Natural killer cell (primary cell): ENCODE results near the gene ELFN1. TPM values are rescaled to one million over a fixed set of nuclear protein-coding genes. Genes with fewer than 3 reads are reported as not detected.

ENCODE experiments used
- ATAC-seq, 3 donors: fragments of 150-1000 bp in 2 of 3; fragments of 200-7000 bp in 1 of 3; cut with Tn5 transposase; 1 replicate in 1 of 3; 2 replicates in 2 of 3; pipeline ENCODE4 v1.10.0; 2021; ENCODE audit warnings: mild to moderate bottlenecking in 2 of 3, moderate library complexity in 2 of 3
- DNase-seq, 2 donors: peaks; one replicate each; pipeline versions ENCODE4 v3.0.0 to v3.0.0-alpha.2; 2013 to 2021; ENCODE audit warnings: mixed read lengths in 1 of 2
- H3K27ac ChIP-seq: one replicate; pipeline ENCODE4 v1.5.1; 2013; ENCODE audit warnings: mild to moderate bottlenecking, low read length
- H3K27me3 ChIP-seq: one replicate; pipeline ENCODE4 v1.6.1; 2013; ENCODE audit warnings: low read length; ENCODE audit not compliant: control insufficient read depth, insufficient read depth
- H3K36me3 ChIP-seq: one replicate; pipeline ENCODE4 v1.6.1; 2013; ENCODE audit warnings: low read length; ENCODE audit not compliant: control insufficient read depth, insufficient read depth
- H3K4me1 ChIP-seq: one replicate; pipeline ENCODE4 v1.6.1; 2013; ENCODE audit warnings: low read length; ENCODE audit not compliant: control insufficient read depth, insufficient read depth
- H3K4me3 ChIP-seq: one replicate; pipeline ENCODE4 v1.5.1; 2013; ENCODE audit warnings: low read length
- H3K9me3 ChIP-seq: one replicate; pipeline ENCODE4 v1.6.1; 2013; ENCODE audit warnings: low read length; ENCODE audit not compliant: control insufficient read depth, insufficient read depth
- H3K27ac Mint-ChIP-seq, 2 donors: one replicate each; pipeline ENCODE4 v1.8.0; 2022; ENCODE audit warnings: mild to moderate bottlenecking in 2 of 2, mixed read lengths in 2 of 2, moderate library complexity in 1 of 2
- H3K27me3 Mint-ChIP-seq, 2 donors: one replicate each; pipeline ENCODE4 v1.8.0; 2022; ENCODE audit warnings: low read depth in 2 of 2, mixed read lengths in 2 of 2
- H3K36me3 Mint-ChIP-seq: one replicate; pipeline ENCODE4 v1.8.0; 2022; ENCODE audit warnings: mixed read lengths
- H3K4me1 Mint-ChIP-seq, 2 donors: one replicate each; pipeline ENCODE4 v1.8.0; 2022; ENCODE audit warnings: mixed read lengths in 2 of 2
- H3K4me3 Mint-ChIP-seq: one replicate; pipeline ENCODE4 v1.8.0; 2022; ENCODE audit warnings: mild to moderate bottlenecking, moderate library complexity, mixed read lengths
- H3K9me3 Mint-ChIP-seq, 2 donors: one replicate each; pipeline ENCODE4 v1.8.0; 2022; ENCODE audit warnings: mixed read lengths in 2 of 2
- CTCF ChIP-seq: fragments of 200-600 bp; IDR thresholded peaks from one replicate; pipeline ENCODE4 v1.8.0; 2022; ENCODE audit warnings: antibody characterized with exemption
- WGBS: methylation state at CpG from one replicate; pipeline ENCODE4 v1.1.7; 2013; ENCODE audit warnings: missing lambda C conversion rate; ENCODE audit not compliant: insufficient coverage; 5-methylcytosine and 5-hydroxymethylcytosine counted together
- intact Hi-C: fragments of 100-400 bp; cut with micrococcal nuclease; formaldehyde crosslinking; loops from one replicate; pipeline ENCODE4 v1.14.2; 2022
- total RNA-seq, 4 donors: library from RNA; stranded (reverse); fragments of 120-200 nt in 1 of 4; gene quantifications; one replicate each; pipeline versions ENCODE4 v1.2.3 to v1.2.4, GENCODE V29; 2013 to 2022

ELFN1 gene
- total RNA-seq, 3 donors from 2014 or later (not counting 1 experiment from before 2014, with no cell fraction given): 0.30 to 0.45 TPM; not detected in 1

GRCh38 chr7:1640376-1641172 is 29.5 kb upstream of the ELFN1 start:
- Mint-ChIP-seq H3K4me1 (no peaks in the 10 kb centered on the region), H3K36me3 (peaks cover 6% of the 10 kb centered on the region), H3K9me3 (peaks cover 4% of the 10 kb centered on the region in 2 donors), H3K4me3 (no peak overlapping the region), H3K27me3 (peaks cover 0 to 5% of the 10 kb centered on the region in 2 donors), H3K27ac (no peak overlapping the region)
- DNase-seq (no peak), ATAC-seq (no peak)
- no peak overlapping the region for H3K27ac ChIP-seq
- no peaks in the 10 kb centered on the region for H3K36me3 ChIP-seq
- no peak for TF ChIP-seq CTCF
- H3K4me1 ChIP-seq: no peaks in the 10 kb centered on the region
- intact Hi-C loops: no loop called here
- H3K27me3 ChIP-seq: no peaks in the 10 kb centered on the region
- H3K9me3 ChIP-seq: peaks cover 17% of the 10 kb centered on the region
- H3K4me3 ChIP-seq: no peak overlapping the region
- WGBS: 84% methylated on average over 21 of the region's 21 CpGs

- Histone ChIP-seq H3K4me1 (no peaks in the 10 kb centered on the region), H3K36me3 (no peaks in the 10 kb centered on the region), H3K27me3 (no peaks in the 10 kb centered on the region), H3K9me3 (peaks cover 11% of the 10 kb centered on the region), H3K4me3 (no peak overlapping the region), H3K27ac (no peak overlapping the region)
- WGBS: 85% methylated on average over 11 of the region's 11 CpGs
- H3K27ac Mint-ChIP-seq: no peak overlapping the region
- H3K9me3 Mint-ChIP-seq: peaks cover 4% of the 10 kb centered on the region in 2 donors
- peaks cover 0 to 5% of the 10 kb centered on the region in 2 donors for H3K27me3 Mint-ChIP-seq
- H3K36me3 Mint-ChIP-seq: peaks cover 6% of the 10 kb centered on the region
- TF ChIP-seq CTCF: no peak
- no peak overlapping the region for H3K4me3 Mint-ChIP-seq
- intact Hi-C loops: no loop called here
- DNase-seq: no peak
- ATAC-seq: no peak
- no peaks in the 10 kb centered on the region for H3K4me1 Mint-ChIP-seq
These were observed 28.9 kb upstream of the ELFN1 start for GRCh38 chr7:1641173-1641572.

GRCh38 chr7:1641661-1642260 is 28.3 kb upstream of the ELFN1 start:
- TF ChIP-seq CTCF: no peak
- DNase-seq: no peak

More at GRCh38 chr7:1641661-1642260, 28.3 kb upstream of the ELFN1 start:
- no peak for ATAC-seq
- H3K9me3 Mint-ChIP-seq: peaks cover 4% of the 10 kb centered on the region in 2 donors
- H3K4me3 ChIP-seq: no peak overlapping the region
- H3K36me3 ChIP-seq: no peaks in the 10 kb centered on the region
- no peak overlapping the region for H3K27ac ChIP-seq
- H3K4me3 Mint-ChIP-seq: no peak overlapping the region
- no peaks in the 10 kb centered on the region for H3K27me3 ChIP-seq
- no peaks in the 10 kb centered on the region for H3K4me1 Mint-ChIP-seq
- peaks cover 0 to 5% of the 10 kb centered on the region in 2 donors for H3K27me3 Mint-ChIP-seq
- intact Hi-C loops: no loop called here
- peaks cover 8% of the 10 kb centered on the region for H3K9me3 ChIP-seq
- H3K4me1 ChIP-seq: no peaks in the 10 kb centered on the region
- H3K36me3 Mint-ChIP-seq: peaks cover 6% of the 10 kb centered on the region
- H3K27ac Mint-ChIP-seq: no peak overlapping the region
- WGBS: 83% methylated on average over 16 of the region's 16 CpGs
